Testis (tissue), 3 donors: Measurements from ENCODE around the gene FAM234B. TPM values are rescaled to one million over a fixed set of nuclear protein-coding genes. Genes with fewer than 3 reads are reported as not detected.
A peak's percentile ranks its signal among the peaks of the same experiment; 100 is the strongest.
"Not testable (repeated sequence)": the region's sequence is repeated elsewhere in the genome, so short reads cannot be mapped to it uniquely, and the experiment has no call there.

Experiments used
- DNase-seq: peaks from one replicate; pipeline ENCODE4 v3.0.0-alpha.2; 2019
- H3K27ac ChIP-seq, 2 donors: fragments of 200-600 bp; sonication (generic); one replicate each; pipeline ENCODE4 v1.5.1; 2019
- H3K27me3 ChIP-seq: fragments of 200-600 bp; sonication (generic); one replicate; pipeline ENCODE4 v1.5.1; 2019
- H3K36me3 ChIP-seq: fragments of 200-600 bp; sonication (generic); one replicate; pipeline ENCODE4 v1.5.1; 2017; ENCODE audit warnings: low read depth; ENCODE audit errors: missing control alignments
- H3K4me1 ChIP-seq: fragments of 200-600 bp; sonication (generic); one replicate; pipeline ENCODE4 v1.5.1; 2019
- H3K4me3 ChIP-seq, 2 donors: fragments of 200-600 bp; sonication (generic); one replicate each; pipeline ENCODE4 v1.5.1; 2017 to 2019
- H3K9me3 ChIP-seq: fragments of 200-600 bp; sonication (generic); one replicate; pipeline ENCODE4 v1.5.1; 2017
- CTCF ChIP-seq, 3 experiments: fragments of 450-650 bp in 2 of 3; fragments of 200-600 bp in 1 of 3; sonication (generic) in 1 of 3; IDR thresholded peaks; one replicate each; pipeline ENCODE4 v1.5.1; 2016 to 2019; ENCODE audit warnings: antibody characterized with exemption in 3 of 3, mild to moderate bottlenecking in 2 of 3, moderate library complexity in 1 of 3
- POLR2A ChIP-seq: fragments of 450-650 bp; IDR thresholded peaks from one replicate; pipeline ENCODE4 v1.6.1; 2017; ENCODE audit warnings: antibody characterized with exemption, mild to moderate bottlenecking, moderate library complexity
- WGBS, 2 donors: methylation state at CpG; one replicate each; pipeline ENCODE4 v1.1.5; 2018; 5-methylcytosine and 5-hydroxymethylcytosine counted together
- intact Hi-C: fragments of 100-400 bp; cut with DNase I; formaldehyde crosslinking; loops from one replicate; pipeline ENCODE4 v1.15.1; 2023; ENCODE audit warnings: low total_unique reads
- polyA plus RNA-seq: library from polyadenylated mRNA; stranded (reverse); fragments of 350-450 nt; fragmentation: Illumina TruSeq; extraction: RNeasy Lipid Tissue Mini Kit (QIAGEN cat#74804); gene quantifications from one replicate; pipeline ENCODE4 v1.2.3, GENCODE V29; 2014; ENCODE audit warnings: low read depth, low replicate concordance; ENCODE audit not compliant: insufficient read depth
- total RNA-seq, 2 donors: library from RNA; depleted of rRNA; stranded (reverse); fragments of >200 nt; gene quantifications; one replicate each; pipeline ENCODE4 v1.2.3, GENCODE V29; 2016

Gene FAM234B
- total and polyA plus RNA-seq, 3 donors from 2014 or later: 11.0 to 13.2 (median 13.0) TPM

GRCh38 chr12:13044906-13045299 is 722 bp downstream of the FAM234B start:
- WGBS, 2 donors: 2 to 4% methylated on average over 5 of the region's 5 CpGs
- intact Hi-C loops: no loop called here
- DNase-seq: no peak
- Histone ChIP-seq H3K36me3 (no peaks in the 10 kb centered on the region), H3K27me3 (no peaks in the 10 kb centered on the region), H3K4me3 (peak overlapping the region; percentile 94 to 97), H3K27ac (peak overlapping the region; percentile 40 to 73), H3K4me1 (no peaks in the 10 kb centered on the region), H3K9me3 (no peaks in the 10 kb centered on the region)
- TF ChIP-seq POLR2A (no peak), CTCF (IDR thresholded peaks at IDR 0.05) (no peak)

GRCh38 chr12:13045816-13046215 is 1.6 kb downstream of the FAM234B start:
- Histone ChIP-seq H3K27me3 (no peaks in the 10 kb centered on the region), H3K27ac (peak overlapping the region in 1 of 2 donors; percentile 9), H3K4me1 (no peaks in the 10 kb centered on the region), H3K36me3 (no peaks in the 10 kb centered on the region), H3K4me3 (no peak overlapping the region), H3K9me3 (no peaks in the 10 kb centered on the region)
- intact Hi-C loops: no loop called here
- 31 to 70% methylated on average over 8 of the region's 8 CpGs for WGBS, 2 donors
- no peak for DNase-seq
- TF ChIP-seq CTCF (IDR thresholded peaks at IDR 0.05) (no peak), POLR2A (no peak)

GRCh38 chr12:13046964-13047363 is 2.8 kb downstream of the FAM234B start:
- no peak for DNase-seq
- H3K27ac ChIP-seq: no peak overlapping the region
- TF ChIP-seq CTCF (IDR thresholded peaks at IDR 0.05) (no peak), POLR2A (no peak)
- H3K4me3 ChIP-seq: no peak overlapping the region
- H3K9me3 ChIP-seq: no peaks in the 10 kb centered on the region
- WGBS, 2 donors: 83 to 97% methylated on average over 1 of the region's 1 CpG
- intact Hi-C loops: no loop called here
- H3K4me1 ChIP-seq: no peaks in the 10 kb centered on the region
- no peaks in the 10 kb centered on the region for H3K27me3 ChIP-seq
- no peaks in the 10 kb centered on the region for H3K36me3 ChIP-seq

GRCh38 chr12:13049816-13050215 is 5.6 kb downstream of the FAM234B start:
- Histone ChIP-seq H3K27ac (peak overlapping the region in 1 of 2 donors; percentile 32), H3K36me3 (no peaks in the 10 kb centered on the region), H3K4me3 (no peak overlapping the region), H3K4me1 (no peaks in the 10 kb centered on the region), H3K27me3 (no peaks in the 10 kb centered on the region), H3K9me3 (no peaks in the 10 kb centered on the region)
- intact Hi-C loops: no loop called here
- WGBS, 2 donors: 58 to 70% methylated on average over 3 of the region's 3 CpGs
- TF ChIP-seq CTCF (IDR thresholded peaks at IDR 0.05) (no peak), POLR2A (no peak)
- no peak for DNase-seq

- intact Hi-C loops: no loop called here
- no peaks in the 10 kb centered on the region for H3K36me3 ChIP-seq
- no peaks in the 10 kb centered on the region for H3K27me3 ChIP-seq
- no peak for TF ChIP-seq CTCF (IDR thresholded peaks at IDR 0.05)
- H3K9me3 ChIP-seq: no peaks in the 10 kb centered on the region
- DNase-seq: no peak
- 49 to 50% methylated on average over 2 of the region's 2 CpGs for WGBS, 2 donors
- H3K4me3 ChIP-seq: no peak overlapping the region
- H3K27ac ChIP-seq: no peak overlapping the region
- H3K4me1 ChIP-seq: no peaks in the 10 kb centered on the region
Measured at GRCh38 chr12:13052421-13052820, 8.2 kb downstream of the FAM234B start.

- 94% methylated on average over 6 of the region's 6 CpGs for WGBS, 2 donors
Measured at GRCh38 chr12:13053617-13054016, 9.4 kb downstream of the FAM234B start.

More at GRCh38 chr12:13053617-13054016, 9.4 kb downstream of the FAM234B start:
- H3K27me3 ChIP-seq, DNase-seq, H3K4me1 ChIP-seq, H3K36me3 ChIP-seq, H3K9me3 ChIP-seq, H3K27ac ChIP-seq, H3K4me3 ChIP-seq, intact Hi-C loops: not testable (repeated sequence)
